HFF-Myc (cell line): ENCODE measurements around the gene P2RY2.

Experiments
- DNase-seq: peaks from one replicate; pipeline ENCODE4 v3.0.0-alpha.2; 2011; ENCODE audit warnings: low read depth; ENCODE audit errors: extremely low read depth
- H3K4me3 ChIP-seq: replicated peaks from 2 replicates; pipeline ENCODE4 v1.5.1; 2011; ENCODE audit warnings: low read depth, mild to moderate bottlenecking, control low read depth, low read length
- CTCF ChIP-seq: IDR thresholded peaks from 2 replicates; pipeline ENCODE4 v1.5.1; 2012; ENCODE audit warnings: mild to moderate bottlenecking, low read depth, low read length, control low read depth; ENCODE audit errors: missing control alignments

Gene P2RY2

GRCh38 chr11:73249853-73250783 lies 32.0 kb downstream of the P2RY2 start:
- DNase-seq = no peak
- no peak for TF ChIP-seq CTCF
- H3K4me3 ChIP-seq = no peak overlapping the region

DNA sequence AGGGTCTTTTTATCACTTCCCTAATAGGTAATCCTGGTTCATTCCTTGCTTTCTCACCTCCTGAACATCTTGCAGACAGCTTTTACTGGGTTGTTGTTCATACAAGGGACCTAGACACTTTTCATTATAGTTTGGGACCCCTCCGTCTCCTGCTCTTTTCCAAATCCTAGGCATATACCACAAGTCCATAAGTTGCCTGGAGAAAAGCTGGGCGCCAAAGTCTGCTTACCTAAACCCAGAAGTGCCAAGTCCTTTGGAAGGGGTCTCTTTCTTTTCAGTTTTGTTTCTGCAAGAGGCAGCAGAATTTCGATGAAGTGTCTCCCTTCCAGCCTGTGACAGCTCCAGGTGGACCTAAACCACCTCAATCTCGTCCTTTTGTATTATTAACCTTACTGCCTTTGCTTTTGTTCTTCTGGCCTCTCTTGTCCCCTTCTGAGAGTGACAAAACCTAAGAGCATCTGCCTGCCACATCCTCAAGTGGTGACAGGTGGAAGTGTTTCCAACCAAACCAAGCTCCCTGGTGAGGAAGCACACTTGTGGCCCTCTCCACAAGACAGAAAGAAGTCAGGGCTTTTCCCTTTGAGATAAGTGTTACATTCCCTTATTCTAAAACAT lies 34.6 kb downstream of the P2RY2 start:
- no peak for DNase-seq
- no peak for TF ChIP-seq CTCF

DNA sequence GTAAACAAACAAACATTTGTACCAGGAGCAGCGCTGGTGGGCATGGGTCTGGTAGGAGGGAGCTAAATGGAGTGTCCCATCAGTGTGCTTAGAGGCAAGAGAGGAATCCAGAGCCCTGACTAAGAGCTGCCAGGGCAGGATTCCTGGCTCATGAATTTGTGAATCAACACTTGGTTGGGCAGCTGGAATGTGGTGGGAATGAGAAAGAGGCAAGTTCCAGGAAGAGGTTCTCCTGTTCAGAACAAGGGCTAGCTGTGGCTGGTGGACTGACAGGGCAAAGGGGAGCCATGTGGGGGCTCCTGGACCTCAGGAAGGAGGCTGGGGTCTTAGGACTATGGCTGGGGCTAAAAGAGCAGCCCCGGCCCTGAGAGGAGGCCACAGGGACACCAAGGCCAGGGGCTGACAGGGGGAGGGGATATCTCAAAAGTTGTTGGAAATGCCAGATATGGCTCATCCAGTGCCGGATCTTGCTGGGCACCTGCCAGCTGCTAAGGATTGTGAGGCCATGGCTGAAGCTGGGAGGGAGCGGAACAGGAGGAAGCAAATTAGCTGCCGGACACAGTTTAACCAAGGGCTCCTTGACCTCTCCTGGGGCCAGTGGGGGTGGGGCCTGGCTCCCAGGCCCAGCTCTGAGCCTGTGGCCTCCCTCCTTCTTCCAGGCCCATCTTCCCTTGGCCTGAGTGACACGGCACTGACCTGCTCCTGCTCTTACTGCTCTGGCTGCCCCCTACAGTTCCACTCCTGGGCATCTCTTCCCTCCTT lies 39.4 kb downstream of the P2RY2 start:
- peak; percentile 16 for DNase-seq
- H3K4me3 ChIP-seq = no peak overlapping the region
- no peak for TF ChIP-seq CTCF

More for the DNA sequence above, 34.6 kb downstream of the P2RY2 start:
- H3K4me3 ChIP-seq = no peak overlapping the region

- DNase-seq = no peak
- no peak for TF ChIP-seq CTCF
- H3K4me3 ChIP-seq = no peak overlapping the region
Observed at GRCh38 chr11:73258104-73259035, 40.3 kb downstream of the P2RY2 start.

- H3K4me3 ChIP-seq = no peak overlapping the region
- TF ChIP-seq CTCF = no peak
- no peak for DNase-seq
Observed at GRCh38 chr11:73259406-73260126, 41.5 kb downstream of the P2RY2 start.
